Measurements from ENCODE around the gene ADGRG6. TPM values are rescaled to one million over a fixed set of nuclear protein-coding genes. Genes with fewer than 3 reads are reported as not detected.
"Not testable (repeated sequence)": the region's sequence is repeated elsewhere in the genome, so short reads cannot be mapped to it uniquely, and the experiment has no call there.

ADGRG6 gene
- total RNA-seq, 4 donors from 2014 or later: 15.7 to 43.3 (median 32.2) TPM

GRCh38 chr6:142419071-142419470 lies 117.3 kb downstream of the ADGRG6 start:
- no peak for TF ChIP-seq POLR2A (IDR thresholded peaks at IDR 0.05)
- TF ChIP-seq, protein P1, sequence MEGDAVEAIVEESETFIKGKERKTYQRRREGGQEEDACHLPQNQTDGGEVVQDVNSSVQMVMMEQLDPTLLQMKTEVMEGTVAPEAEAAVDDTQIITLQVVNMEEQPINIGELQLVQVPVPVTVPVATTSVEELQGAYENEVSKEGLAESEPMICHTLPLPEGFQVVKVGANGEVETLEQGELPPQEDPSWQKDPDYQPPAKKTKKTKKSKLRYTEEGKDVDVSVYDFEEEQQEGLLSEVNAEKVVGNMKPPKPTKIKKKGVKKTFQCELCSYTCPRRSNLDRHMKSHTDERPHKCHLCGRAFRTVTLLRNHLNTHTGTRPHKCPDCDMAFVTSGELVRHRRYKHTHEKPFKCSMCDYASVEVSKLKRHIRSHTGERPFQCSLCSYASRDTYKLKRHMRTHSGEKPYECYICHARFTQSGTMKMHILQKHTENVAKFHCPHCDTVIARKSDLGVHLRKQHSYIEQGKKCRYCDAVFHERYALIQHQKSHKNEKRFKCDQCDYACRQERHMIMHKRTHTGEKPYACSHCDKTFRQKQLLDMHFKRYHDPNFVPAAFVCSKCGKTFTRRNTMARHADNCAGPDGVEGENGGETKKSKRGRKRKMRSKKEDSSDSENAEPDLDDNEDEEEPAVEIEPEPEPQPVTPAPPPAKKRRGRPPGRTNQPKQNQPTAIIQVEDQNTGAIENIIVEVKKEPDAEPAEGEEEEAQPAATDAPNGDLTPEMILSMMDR (IDR thresholded peaks at IDR 0.05): no peak
- H3K4me3 ChIP-seq: no peak overlapping the region
- H3K27ac ChIP-seq: no peak overlapping the region
- H3K27me3 ChIP-seq: no peaks in the 10 kb centered on the region
- H3K4me1 ChIP-seq: no peaks in the 10 kb centered on the region
- H3K9me3 ChIP-seq: no peaks in the 10 kb centered on the region
- no peak for DNase-seq
- H3K36me3 ChIP-seq: no peaks in the 10 kb centered on the region

DNA sequence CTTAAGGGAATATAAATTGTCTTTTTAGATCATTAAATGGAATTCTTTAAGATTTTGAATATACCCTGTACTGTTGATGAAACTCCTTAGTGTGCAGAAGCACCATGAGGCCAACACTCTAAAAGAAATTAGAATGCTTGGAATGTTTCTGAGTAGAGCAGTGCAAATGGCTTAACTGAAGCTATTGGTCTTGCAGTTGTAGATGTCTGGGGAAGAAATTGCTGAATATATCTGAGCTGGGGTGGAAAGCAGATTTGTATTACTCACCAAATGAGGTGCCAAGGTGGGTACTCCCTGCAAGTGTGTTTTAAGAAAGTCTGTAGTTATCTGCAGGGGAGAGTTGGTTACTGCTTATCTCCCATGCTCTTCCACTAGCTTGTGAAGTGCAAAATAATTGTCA lies 119.0 kb downstream of the ADGRG6 start:
- Histone ChIP-seq H3K36me3 (no peaks in the 10 kb centered on the region), H3K4me3 (no peak overlapping the region), H3K9me3 (no peaks in the 10 kb centered on the region), H3K27ac (no peak overlapping the region), H3K27me3 (no peaks in the 10 kb centered on the region), H3K4me1 (no peaks in the 10 kb centered on the region)
- TF ChIP-seq, protein P1 (IDR thresholded peaks at IDR 0.05): no peak
- no peak for TF ChIP-seq POLR2A (IDR thresholded peaks at IDR 0.05)
- DNase-seq: no peak

DNA sequence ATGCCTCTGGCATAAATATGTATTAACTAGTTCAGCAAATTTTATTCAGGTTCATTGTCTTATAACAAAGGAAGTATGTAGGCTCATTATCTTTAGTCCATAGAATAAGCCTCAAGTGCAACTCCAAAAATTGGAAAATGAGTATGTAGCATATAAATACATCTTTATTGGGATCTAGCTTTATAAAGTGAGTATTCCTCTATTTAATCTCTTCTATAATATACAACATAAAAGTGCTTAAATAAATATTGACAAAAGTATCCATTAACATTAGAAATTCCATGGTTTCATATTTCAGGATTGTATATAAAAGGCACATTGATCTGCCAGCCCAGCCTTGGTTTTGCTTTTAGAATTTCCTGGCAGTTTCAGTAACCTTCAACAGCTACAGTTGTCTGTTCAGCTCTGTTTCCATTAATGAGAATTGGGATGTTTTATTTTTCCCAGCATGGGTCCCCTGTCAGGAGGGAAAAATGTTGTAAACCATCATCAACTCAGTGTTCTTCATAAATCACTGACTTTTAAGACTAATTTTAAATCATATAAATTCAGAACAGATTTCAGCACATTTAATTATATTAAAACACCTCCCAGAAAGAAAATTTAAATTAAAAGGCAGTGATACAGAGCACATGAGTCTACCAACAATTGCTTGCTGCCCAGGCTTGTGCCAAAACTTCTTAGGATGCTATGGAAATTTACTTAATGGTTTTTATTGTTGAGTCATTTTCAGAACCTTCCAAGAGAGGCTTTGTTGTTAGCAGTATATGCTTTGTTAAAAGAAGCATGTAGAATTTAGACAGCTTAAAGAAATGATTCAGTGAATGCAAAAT lies 119.7 kb downstream of the ADGRG6 start:
- Histone ChIP-seq H3K36me3 (no peaks in the 10 kb centered on the region), H3K4me3 (no peak overlapping the region), H3K4me1 (no peaks in the 10 kb centered on the region), H3K27ac (no peak overlapping the region), H3K9me3 (no peaks in the 10 kb centered on the region), H3K27me3 (no peaks in the 10 kb centered on the region)
- no peak for DNase-seq
- TF ChIP-seq POLR2A (IDR thresholded peaks at IDR 0.05): no peak
- TF ChIP-seq, protein P1 (IDR thresholded peaks at IDR 0.05): no peak

- not testable (repeated sequence) for H3K27ac ChIP-seq, H3K27me3 ChIP-seq, H3K4me3 ChIP-seq, DNase-seq, H3K36me3 ChIP-seq, H3K9me3 ChIP-seq, H3K4me1 ChIP-seq
These were observed 124.8 kb downstream of the ADGRG6 start for GRCh38 chr6:142426444-142427132.

DNA sequence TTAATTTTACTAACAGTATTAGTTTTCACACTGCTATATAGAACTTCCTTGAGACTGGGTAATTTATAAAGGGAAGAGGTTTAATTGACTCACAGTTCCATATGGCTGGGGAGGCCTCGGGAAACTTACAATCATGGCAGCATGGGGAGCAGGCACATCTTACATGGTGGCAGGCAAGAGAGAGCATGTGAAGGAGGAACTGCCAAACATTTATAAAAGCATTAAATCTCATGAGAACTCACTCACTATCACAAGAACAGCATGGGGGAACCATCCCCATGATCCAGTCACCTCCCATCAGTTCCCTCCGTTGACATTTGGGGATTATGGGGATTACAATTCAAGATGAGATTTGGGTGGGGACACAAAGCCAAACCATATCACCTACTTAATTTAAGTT lies 126.7 kb downstream of the ADGRG6 start:
- not testable (repeated sequence) for H3K4me1 ChIP-seq, DNase-seq, H3K9me3 ChIP-seq, H3K27ac ChIP-seq, H3K27me3 ChIP-seq, H3K4me3 ChIP-seq, H3K36me3 ChIP-seq

DNA sequence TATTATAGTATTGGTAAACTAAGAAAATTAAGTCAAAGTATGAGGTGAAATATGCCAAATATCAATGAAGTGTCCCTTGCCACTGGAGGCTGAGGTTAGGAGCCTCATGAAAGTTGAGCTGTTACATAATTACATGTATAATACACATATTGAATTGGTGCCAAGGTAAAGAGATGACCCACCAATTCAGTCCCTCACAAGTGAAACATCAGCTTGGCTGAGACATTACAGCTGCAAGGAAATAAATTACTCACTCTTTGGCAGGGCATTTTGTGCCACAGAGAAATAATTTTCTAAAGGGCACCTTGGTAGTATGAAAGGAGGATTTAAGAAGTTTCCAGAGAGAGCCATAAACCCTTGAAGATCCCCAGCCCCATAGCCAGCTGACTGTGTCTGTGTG lies 127.4 kb downstream of the ADGRG6 start:
- Histone ChIP-seq H3K4me1 (no peaks in the 10 kb centered on the region), H3K4me3 (no peak overlapping the region), H3K27ac (no peak overlapping the region), H3K27me3 (no peaks in the 10 kb centered on the region), H3K9me3 (no peaks in the 10 kb centered on the region), H3K36me3 (no peaks in the 10 kb centered on the region)
- no peak for DNase-seq
- no peak for TF ChIP-seq POLR2A (IDR thresholded peaks at IDR 0.05)
- TF ChIP-seq, protein P1 (IDR thresholded peaks at IDR 0.05): no peak

Measured in Peyer's patch (tissue), 4 donors.